H54 (cell line): ENCODE results near the gene CD46.

Experiments
- DNase-seq: peaks from one replicate; pipeline ENCODE4 v3.0.0; 2011; ENCODE audit warnings: low spot score, mixed read lengths; ENCODE audit not compliant: insufficient read length
- FAIRE-seq: peaks from 3 replicates; lab custom pipeline; 2011; peaks lifted over from hg19 to GRCh38; lab: Jason Lieb, UNC
- POLR2A ChIP-seq: IDR thresholded peaks from 2 replicates; pipeline ENCODE4 v1.6.1; 2011; ENCODE audit warnings: low read depth, mild to moderate bottlenecking, low read length

Gene CD46

DNA sequence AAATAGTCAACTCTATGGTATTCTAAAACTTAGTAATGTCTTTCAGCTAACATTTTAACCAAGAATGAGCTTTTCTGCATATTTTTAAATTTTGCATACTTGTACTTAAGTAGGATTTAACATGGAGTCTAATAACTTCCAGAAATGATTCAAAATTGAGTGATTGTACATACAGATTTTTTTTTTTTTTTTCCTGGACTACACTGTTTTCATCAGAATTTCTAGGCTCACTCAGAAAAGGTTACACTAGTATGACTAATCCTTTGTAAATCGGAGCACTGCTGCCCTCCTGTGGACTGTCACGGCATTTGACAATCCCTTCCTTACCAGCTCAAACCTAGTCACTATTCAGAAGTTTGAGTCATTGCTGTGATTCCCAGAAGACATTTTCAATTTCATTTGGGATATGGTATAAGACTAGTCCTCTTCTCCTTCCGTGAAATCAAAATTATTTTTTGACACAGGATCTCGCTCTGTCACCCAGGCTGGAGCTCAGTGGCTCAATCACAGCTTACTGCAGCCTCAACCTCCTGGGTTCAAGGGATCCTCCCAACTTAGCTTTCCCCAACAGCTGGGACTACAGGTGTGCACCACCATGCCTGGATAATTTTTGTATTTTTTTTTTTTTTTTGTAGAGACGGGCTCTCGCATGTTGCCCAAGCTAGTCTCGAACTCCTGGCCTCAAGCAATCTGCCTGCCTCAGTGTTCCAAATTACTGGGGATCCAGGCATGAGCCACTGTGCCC, 45.5 kb downstream of the CD46 start:
- DNase-seq: peak; percentile 75
- no peak for TF ChIP-seq POLR2A
- FAIRE-seq: peak; percentile 91

DNA sequence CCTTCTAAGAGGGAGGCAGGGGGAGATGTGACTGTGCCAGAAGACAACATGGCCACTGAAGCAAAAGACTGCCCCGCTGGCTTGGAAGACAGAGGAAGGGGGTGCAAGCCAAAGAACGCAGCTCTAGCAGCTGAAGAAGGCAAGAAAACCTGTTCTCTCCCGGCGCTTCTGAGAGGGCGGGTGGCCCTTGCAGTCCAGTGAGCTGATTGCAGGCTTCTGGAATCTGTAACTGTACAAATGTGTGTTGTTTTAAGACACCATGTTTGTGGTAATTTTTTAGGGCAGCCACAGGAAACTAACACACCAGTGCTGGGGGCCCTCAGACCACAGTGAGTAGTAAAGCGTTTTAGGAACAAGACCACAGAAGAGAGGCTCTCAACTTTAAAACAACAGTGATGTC, 47.0 kb downstream of the CD46 start:
- no peak for TF ChIP-seq POLR2A
- no peak for FAIRE-seq
- no peak for DNase-seq

DNA sequence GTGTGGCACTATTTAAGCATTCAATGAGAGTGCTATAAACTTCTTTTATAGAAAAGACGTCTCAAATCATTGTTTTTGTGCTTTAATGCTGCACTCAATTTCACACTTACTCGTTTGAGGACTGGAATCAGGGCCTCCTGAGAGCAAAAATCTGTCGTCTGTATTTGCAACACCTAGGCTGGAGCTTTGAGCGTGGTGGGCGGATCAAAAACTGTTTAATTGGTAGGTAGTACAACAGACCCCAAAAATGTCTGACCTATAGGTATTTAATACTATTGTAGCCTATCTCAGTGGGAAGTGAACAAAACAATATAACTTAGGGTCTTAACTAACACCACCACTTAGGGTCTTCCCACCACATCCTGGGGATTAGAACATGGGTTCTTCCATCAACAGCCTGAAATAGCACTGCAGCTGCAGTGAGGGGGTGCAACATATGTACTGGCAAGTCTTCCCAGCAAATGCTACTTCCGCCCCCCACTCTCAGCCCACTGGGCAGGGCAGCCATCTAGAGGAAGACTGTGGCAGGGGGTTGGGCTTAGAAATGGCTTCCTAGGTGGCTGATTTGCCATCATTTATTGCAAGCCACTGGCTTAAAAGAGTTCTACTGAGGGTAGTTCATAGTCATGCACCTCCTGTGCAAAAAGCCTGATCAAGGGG, 48.3 kb downstream of the CD46 start:
- FAIRE-seq (no peak), DNase-seq (no peak)
- no peak for TF ChIP-seq POLR2A

DNA sequence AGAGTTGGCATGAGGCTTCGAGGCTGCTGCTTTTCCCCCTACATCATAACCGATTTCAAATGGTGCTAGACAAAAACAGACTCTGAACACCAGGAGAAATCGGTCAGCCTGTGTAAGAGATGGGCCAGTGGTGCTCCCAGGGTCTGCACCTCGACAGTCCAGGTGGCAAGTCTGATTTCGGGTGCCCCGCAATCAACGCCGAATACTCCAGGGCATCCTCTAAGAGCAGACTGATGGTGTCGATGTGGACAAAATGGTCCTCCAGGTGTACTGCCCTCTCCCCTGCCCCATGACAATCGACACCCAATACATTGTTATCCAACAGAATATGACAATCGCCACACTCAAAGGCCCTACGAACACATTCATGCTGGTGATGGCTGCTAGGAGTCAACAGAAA, 50.0 kb downstream of the CD46 start:
- FAIRE-seq (no peak), DNase-seq (no peak)
- TF ChIP-seq POLR2A: no peak

DNA sequence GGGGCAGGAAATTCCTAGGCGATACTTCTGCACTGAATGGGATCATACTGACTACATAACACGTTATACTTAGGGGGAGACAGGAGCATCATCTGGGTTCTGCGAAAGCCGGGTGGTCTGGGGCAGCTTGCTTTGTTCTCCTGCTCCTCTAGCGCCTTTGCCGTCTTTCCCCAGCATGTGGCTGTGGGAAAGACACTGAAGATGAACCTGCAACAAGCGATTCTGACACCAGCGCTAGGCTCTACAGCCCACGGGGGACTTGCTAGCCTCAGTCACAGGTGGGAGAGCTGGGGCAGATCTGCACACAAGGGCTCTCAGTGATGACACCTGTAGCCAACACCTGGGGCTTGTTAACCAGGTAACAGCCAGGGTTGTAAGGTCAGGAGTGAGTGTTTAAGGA, 51.8 kb downstream of the CD46 start:
- DNase-seq (no peak), FAIRE-seq (no peak)
- no peak for TF ChIP-seq POLR2A

DNA sequence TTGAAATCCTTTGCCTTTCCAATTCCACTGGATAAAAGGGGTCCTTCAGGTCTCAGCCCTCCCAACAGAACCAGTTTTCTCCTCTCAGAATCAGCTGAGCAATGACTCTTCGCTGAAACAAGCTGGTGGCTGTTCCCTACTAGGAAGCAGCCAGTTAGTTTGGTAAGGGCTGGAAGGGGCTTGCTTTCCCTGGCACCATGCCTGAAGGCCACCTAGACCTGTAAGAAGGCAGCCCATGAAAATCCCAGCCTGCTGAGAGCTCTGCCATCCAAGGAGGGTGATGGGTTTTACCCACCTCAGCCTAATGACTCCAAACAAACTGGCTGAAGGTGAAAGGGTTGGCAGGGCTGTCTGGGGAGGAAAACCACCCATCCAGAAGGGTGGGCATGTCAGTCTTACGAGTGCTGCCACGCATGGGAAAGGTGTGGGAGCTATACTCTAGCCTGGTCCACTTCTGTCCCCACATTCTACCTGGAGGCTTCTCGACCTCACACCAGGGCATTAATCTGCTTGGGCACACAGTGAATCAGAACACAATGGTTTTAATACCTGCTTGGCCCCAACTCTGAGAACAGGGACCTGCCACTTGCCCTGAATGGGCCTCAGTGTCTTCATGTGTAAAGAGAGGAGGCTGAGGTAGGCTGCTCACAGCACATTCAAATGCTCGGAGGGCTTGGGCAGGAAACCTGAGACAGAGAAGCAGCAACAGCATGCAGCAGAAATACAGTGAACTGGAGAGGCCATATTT, 53.0 kb downstream of the CD46 start:
- TF ChIP-seq POLR2A: no peak
- FAIRE-seq: no peak
- DNase-seq: no peak

DNA sequence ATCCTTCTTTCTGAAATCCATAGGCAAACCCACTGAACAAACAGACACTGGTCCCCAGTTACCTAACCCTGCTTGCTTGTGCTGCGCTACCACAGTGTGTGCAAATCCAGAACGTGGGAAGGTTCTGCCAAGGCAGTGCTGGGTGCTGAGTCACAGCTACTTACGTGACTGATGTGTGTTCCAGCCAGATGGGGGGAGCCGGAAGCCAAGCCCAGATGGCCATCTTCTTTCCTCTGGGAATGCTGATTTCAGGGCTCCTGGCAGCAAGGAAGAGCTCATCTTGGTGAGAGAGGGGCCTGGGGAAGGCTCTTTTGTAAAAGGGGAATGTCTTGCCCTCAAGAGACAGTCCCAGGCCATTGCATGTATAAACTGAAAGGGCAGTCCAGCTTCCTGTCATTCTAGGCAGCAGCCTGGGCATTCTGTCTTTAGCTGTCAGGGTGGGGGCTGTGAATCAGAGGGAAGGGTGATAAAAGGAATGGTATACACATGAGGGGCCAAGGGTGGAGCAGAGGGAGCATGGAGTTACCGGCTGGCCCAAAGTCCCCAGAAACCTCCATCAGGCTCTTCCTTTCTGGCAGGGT, 54.1 kb downstream of the CD46 start:
- DNase-seq (peak; percentile 67), FAIRE-seq (no peak)
- TF ChIP-seq POLR2A: no peak

DNA sequence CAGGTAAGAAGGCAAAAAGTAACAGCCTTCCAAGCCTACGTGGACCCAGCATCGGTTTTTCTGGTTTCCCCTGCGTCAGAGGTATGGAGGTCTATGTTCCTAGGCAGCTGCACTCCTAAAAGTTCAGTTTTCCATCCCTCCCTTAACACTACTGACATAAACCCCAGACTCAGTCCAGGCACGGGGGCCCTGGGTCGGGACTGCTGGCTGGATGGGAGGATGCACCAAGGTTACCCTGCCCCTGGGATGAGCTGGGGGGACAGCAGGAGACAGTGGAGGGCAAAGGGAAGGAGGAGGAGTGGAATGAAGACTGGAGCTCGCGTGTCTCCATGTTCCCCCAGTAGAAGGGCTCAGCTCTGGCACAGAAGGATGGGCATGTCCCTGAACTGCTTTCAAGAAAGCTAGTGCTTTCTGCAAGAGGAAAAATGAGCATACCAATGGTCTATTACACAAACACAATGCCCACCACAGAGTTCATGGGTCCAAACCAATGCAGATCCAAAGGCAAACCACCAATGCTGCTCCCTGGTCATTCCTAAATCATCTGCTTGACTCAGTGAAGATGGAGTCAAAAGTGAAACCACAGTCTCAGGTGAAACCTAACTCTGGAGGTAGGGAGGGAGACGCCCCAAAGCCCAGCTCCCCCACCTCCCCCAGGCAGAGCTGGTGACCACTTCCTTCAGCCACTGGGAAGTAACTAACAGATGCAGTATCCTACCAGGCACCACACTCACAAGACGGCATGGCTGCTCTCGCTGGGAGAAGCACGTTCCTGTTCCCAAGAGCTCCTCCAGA, 54.9 kb downstream of the CD46 start:
- no peak for DNase-seq
- TF ChIP-seq POLR2A: no peak
- FAIRE-seq: no peak

DNA sequence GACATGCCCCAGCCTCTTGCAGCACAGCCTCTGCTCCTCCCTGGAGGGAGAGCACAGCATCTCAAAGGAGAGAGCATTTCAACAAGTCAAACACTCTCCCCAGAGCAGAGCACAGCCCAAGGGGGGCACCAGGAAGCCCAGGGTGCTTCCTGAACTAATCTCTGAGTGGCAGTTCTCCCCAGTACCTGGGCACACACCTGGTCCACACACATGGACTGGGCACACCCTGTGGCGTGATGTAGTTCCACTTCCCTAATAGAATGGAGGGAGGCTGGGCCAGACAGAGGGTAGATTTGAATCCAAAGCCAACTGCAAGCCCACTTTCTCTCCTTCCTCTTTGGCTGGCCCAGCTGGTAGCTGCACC, 55.5 kb downstream of the CD46 start:
- no peak for TF ChIP-seq POLR2A
- no peak for DNase-seq
- no peak for FAIRE-seq

DNA sequence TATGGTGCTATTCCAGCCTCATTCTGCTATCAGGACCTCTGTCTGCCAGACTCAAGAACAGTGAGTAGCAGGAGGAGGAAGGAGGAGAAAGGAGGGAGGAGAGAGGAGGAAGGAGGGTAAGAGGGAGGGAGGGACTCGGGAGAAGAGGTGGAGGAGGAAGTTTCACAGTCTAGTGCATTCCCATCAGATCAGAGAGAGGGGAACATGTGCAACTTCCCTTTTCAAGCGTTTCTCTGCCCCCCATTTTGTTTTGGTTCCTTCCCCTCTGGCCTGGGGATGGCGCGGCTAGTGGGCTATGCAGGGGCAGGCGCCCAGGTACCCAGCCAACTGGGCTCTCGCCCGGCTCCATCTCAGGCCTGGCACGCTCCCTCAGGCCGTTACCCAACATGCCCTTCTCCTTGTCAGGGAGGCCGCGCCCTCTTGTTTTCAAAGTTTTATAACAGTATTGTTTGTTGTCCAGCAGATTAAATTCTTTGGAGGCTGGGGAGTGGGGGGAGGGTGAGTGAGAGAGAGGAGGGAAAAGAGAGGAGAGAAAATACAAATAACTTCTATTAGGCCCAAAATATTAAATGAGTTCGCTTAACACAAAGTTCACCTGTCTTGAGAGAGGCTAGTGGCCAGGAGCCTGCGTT, 56.0 kb downstream of the CD46 start:
- no peak for TF ChIP-seq POLR2A
- FAIRE-seq (no peak), DNase-seq (no peak)

DNA sequence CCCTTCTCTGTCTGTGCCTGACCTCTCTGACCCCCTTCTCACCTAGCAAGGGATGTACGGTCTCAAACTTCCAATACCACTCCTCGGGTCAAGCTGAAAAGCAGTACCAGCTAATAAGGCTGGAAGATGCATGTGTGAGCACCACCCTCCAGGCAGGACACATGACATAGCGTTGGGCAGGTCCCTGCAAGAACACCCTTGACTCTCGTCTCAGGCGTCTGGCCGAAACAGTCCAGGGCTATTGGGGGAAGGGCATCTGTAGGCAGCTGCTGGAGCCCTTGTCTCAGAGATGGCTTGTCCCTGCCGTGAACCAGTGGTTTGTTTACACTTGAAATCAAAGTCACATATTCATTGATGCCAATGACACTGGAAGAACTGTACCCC, 56.5 kb downstream of the CD46 start:
- FAIRE-seq (no peak), DNase-seq (no peak)
- no peak for TF ChIP-seq POLR2A

DNA sequence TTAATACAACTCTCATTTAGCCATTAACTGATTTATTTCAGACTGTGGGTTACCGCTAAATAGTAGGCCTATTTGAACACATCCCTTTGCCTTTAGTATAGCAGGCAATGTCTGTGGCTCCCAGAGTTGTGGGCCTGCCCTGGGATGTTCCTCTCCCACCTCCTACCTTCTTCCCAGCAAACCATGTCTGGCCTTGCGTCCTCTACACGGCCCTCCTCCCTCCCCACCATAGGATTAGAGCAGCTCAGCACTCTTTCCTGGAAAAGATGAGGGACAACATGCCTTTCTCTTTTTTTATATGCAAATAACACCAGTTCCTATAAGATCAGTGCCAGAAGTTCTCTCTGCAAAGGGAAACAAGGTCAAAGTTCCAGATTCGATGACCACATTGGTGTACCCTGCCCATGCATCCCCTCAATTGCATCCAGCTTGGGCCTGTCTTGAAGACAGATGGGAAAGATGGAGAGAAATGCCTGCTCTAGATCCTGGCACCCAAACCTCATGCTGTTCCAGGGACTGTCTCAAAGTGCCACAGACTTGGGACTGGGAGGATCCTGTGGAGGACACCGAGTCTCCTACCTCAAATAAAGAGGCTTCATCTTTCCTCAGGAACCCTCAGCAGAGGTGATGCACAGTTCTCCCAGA, 57.2 kb downstream of the CD46 start:
- FAIRE-seq (no peak), DNase-seq (no peak)
- no peak for TF ChIP-seq POLR2A
